Astrocyte (in vitro differentiated cells and primary cell): ENCODE results near the gene FSTL4.

Experiments
- CTCF ChIP-seq: IDR thresholded peaks from 2 replicates; pipeline ENCODE4 v1.5.1; 2011; ENCODE audit warnings: low read depth, mild to moderate bottlenecking, inconsistent platforms, low read length, moderate library complexity; ENCODE audit not compliant: insufficient read depth
- EZH2 ChIP-seq: IDR thresholded peaks from 2 replicates; pipeline ENCODE4 v1.6.1; 2012; ENCODE audit warnings: mild to moderate bottlenecking, low read length, inconsistent platforms; ENCODE audit not compliant: insufficient read depth

GRCh38 chr5:133569347-133569746 lies 43.0 kb downstream of the FSTL4 start:
- TF ChIP-seq CTCF (no peak), EZH2 (no peak)
